A549 (cell line): ENCODE measurements around the gene SNRPD1. TPM values are rescaled to one million over a fixed set of nuclear protein-coding genes. Genes with fewer than 3 reads are reported as not detected.
"Not testable (repeated sequence)": the region's sequence is repeated elsewhere in the genome, so short reads cannot be mapped to it uniquely, and the experiment has no call there.

Source experiments
- ATAC-seq, 2 experiments: fragments of 200-7000 bp in 1 of 2; fragments of >200 bp in 1 of 2; cut with Nextera tagmentation in 1 of 2; cut with Tn5 transposase in 1 of 2; 3 replicates each; pipeline versions ENCODE4 v1.8.0 to v1.9.1; 2018 to 2020; ENCODE audit warnings: mild to moderate bottlenecking in 1 of 2, moderate library complexity in 1 of 2
- CTCF ChIA-PET: fragments of 300-600 bp; sonication (Branson Sonifier 250); formaldehyde crosslinking; extraction: SDS; loops from one replicate; lab custom pipeline; 2021; ENCODE audit warnings: antibody characterized with exemption, inconsistent platforms; lab: Yijun Ruan, JAX
- POLR2A ChIA-PET: fragments of 350-600 bp; formaldehyde crosslinking; extraction: SDS; loops from one replicate; lab custom pipeline; 2021; ENCODE audit warnings: antibody characterized with exemption, inconsistent platforms; lab: Yijun Ruan, JAX
- DNase-seq, 2 experiments: peaks; one replicate each; pipeline versions ENCODE4 v3.0.0 to v3.0.0-alpha.2; 2011 to 2016; ENCODE audit warnings: low read depth in 1 of 2, low spot score in 1 of 2
- FAIRE-seq: peaks from 2 replicates; lab custom pipeline; 2011; peaks lifted over from hg19 to GRCh38; lab: Jason Lieb, UNC
- H3K27ac ChIP-seq, 2 experiments: fragments of >200 bp; sonication (Bioruptor Twin); formaldehyde crosslinking; 3 replicates each; pipeline ENCODE4 v1.5.1; 2016 to 2017
- H3K4me1 ChIP-seq: fragments of >200 bp; sonication (Bioruptor Twin); formaldehyde crosslinking; 3 replicates; pipeline ENCODE4 v1.6.1; 2016
- H3K4me2 ChIP-seq: fragments of >200 bp; sonication (Bioruptor Twin); formaldehyde crosslinking; 3 replicates; pipeline ENCODE4 v1.6.1; 2016
- H3K4me3 ChIP-seq: fragments of >200 bp; sonication (Bioruptor Twin); formaldehyde crosslinking; 3 replicates; pipeline ENCODE4 v1.5.1; 2016
- H3K9me3 ChIP-seq: fragments of >200 bp; sonication (Bioruptor Twin); formaldehyde crosslinking; 3 replicates; pipeline ENCODE4 v1.6.1; 2016
- ATOH8 ChIP-seq: fragments of 250-450 bp; sonication (Bioruptor Pico); IDR thresholded peaks from 2 replicates; pipeline ENCODE4 v1.5.0; 2020; ENCODE audit warnings: low read depth, mild to moderate bottlenecking, moderate library complexity
- BCL3 ChIP-seq: fragments of >200 bp; sonication (Bioruptor Twin); formaldehyde crosslinking; IDR thresholded peaks from 3 replicates; pipeline ENCODE4 v1.6.1; 2016
- CEBPB ChIP-seq, 2 experiments: fragments of >200 bp in 1 of 2; sonication (Bioruptor Twin) in 1 of 2; formaldehyde crosslinking in 1 of 2; IDR thresholded peaks; 2 replicates each; pipeline ENCODE4 v1.6.1; 2012 to 2016
- CHD2 ChIP-seq: fragments of 150-350 bp; IDR thresholded peaks from 2 replicates; pipeline ENCODE4 v1.6.1; 2014; ENCODE audit warnings: low read length; ENCODE audit not compliant: partially characterized antibody
- EP300 ChIP-seq, 2 experiments: fragments of >200 bp; sonication (Bioruptor Twin); formaldehyde crosslinking; IDR thresholded peaks; 2 replicates in 1 of 2; 3 replicates in 1 of 2; pipeline ENCODE4 v1.6.1; 2016 to 2017
- ESRRA ChIP-seq: fragments of 150-350 bp; IDR thresholded peaks from 2 replicates; pipeline ENCODE4 v1.6.1; 2014; ENCODE audit warnings: mild to moderate bottlenecking, low read length, borderline replicate concordance
- FOSB ChIP-seq: fragments of 250-450 bp; sonication (Bioruptor Pico); IDR thresholded peaks from 2 replicates; pipeline ENCODE4 v1.5.0; 2020; ENCODE audit warnings: mild to moderate bottlenecking, moderate library complexity
- FOXS1 ChIP-seq: fragments of 250-450 bp; sonication (Bioruptor Pico); IDR thresholded peaks from 2 replicates; pipeline ENCODE4 v1.5.0; 2020; ENCODE audit warnings: mild to moderate bottlenecking, moderate library complexity
- KDM1A ChIP-seq: fragments of 200-600 bp; sonication (generic); IDR thresholded peaks from 2 replicates; pipeline ENCODE4 v1.6.1; 2016; ENCODE audit warnings: low read depth, mild to moderate bottlenecking
- MAZ ChIP-seq: fragments of 150-350 bp; IDR thresholded peaks from 2 replicates; pipeline ENCODE4 v1.6.1; 2014; ENCODE audit warnings: antibody characterized with exemption, low read depth, low read length, borderline replicate concordance
- MYC ChIP-seq: IDR thresholded peaks from 2 replicates; pipeline ENCODE4 v1.6.1; 2012; ENCODE audit warnings: mild to moderate bottlenecking, inconsistent platforms, low read length, improper control_type of control experiment, borderline replicate concordance
- POLR2AphosphoS2 ChIP-seq: conservative IDR thresholded peaks from 2 replicates; pipeline ENCODE4 v1.6.1; 2012; ENCODE audit warnings: low read length, improper control_type of control experiment, inconsistent platforms
- RAD21 ChIP-seq, 2 experiments: fragments of >200 bp in 1 of 2; sonication (Bioruptor Twin) in 1 of 2; formaldehyde crosslinking in 1 of 2; IDR thresholded peaks in 1 of 2; conservative IDR thresholded peaks in 1 of 2; 2 replicates in 1 of 2; 3 replicates in 1 of 2; pipeline ENCODE4 v1.6.1; 2012 to 2018; ENCODE audit warnings: inconsistent platforms in 1 of 2
- RFX5 ChIP-seq: fragments of 450-650 bp; IDR thresholded peaks from 2 replicates; pipeline ENCODE4 v1.7.1; 2014; ENCODE audit warnings: antibody characterized with exemption, mild to moderate bottlenecking, moderate library complexity
- SMC3 ChIP-seq: fragments of >200 bp; sonication (Bioruptor Twin); formaldehyde crosslinking; IDR thresholded peaks from 3 replicates; pipeline ENCODE4 v1.6.1; 2018; ENCODE audit warnings: inconsistent platforms
- SREBF2 ChIP-seq: fragments of 450-650 bp; IDR thresholded peaks from 2 replicates; pipeline ENCODE4 v1.6.1; 2014; ENCODE audit warnings: mild to moderate bottlenecking, moderate library complexity
- WGBS: methylation state at CpG from one replicate; pipeline ENCODE4 v1.1.6; 2017; ENCODE audit errors: missing lambda C conversion rate; 5-methylcytosine and 5-hydroxymethylcytosine counted together
- polyA plus RNA-seq, 4 experiments: library from polyadenylated mRNA; depleted of rRNA in 3 of 4; stranded (reverse); fragments of >200 nt; fragmentation: RNase III in 1 of 4; extraction: RNeasy Plus Mini Kit Qiagen cat#74134 plus additional on column Dnase treatment in 1 of 4; gene quantifications; 2 replicates in 3 of 4; 3 replicates in 1 of 4; pipeline ENCODE4 v1.2.3, GENCODE V29; 2011 to 2017
- TF ChIP-seq, protein P1 (sequence below): fragments of >200 bp; sonication (Bioruptor Twin); formaldehyde crosslinking; IDR thresholded peaks from 2 replicates; pipeline ENCODE4 v1.6.1; 2016
- TF ChIP-seq, protein P2 (sequence below): IDR thresholded peaks from 2 replicates; pipeline ENCODE4 v1.6.1; 2012; ENCODE audit warnings: low read depth, borderline replicate concordance

Gene SNRPD1
- polyA plus RNA-seq, 2 of the 4 experiments (the other 2 are of a cell fraction), result 139 to 356 TPM

DNA sequence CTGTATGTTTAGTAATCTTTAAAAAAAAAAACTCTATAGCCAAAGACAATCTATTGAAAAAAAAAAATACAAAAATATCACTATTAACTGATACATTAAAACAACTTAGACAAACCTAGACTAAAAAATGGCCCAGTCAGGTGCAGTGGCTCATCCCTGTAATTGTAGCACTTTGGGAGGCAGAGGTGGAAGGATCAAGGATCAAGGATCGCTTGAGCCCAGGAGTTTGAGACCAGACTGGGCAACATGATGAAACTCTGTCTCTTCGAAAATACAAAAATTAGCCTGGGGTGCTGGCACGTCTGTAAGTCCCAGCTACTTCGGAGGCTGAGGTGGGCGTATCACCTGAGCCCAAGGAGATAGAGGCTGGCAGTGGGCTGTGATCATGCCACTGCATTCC is 27.7 kb upstream of the SNRPD1 start:
- 90% methylated on average over 5 of the region's 5 CpGs for WGBS
- Histone ChIP-seq H3K4me1 (no peaks in the 10 kb centered on the region), H3K4me2 (no peak overlapping the region), H3K4me3 (no peak overlapping the region), H3K9me3 (no peaks in the 10 kb centered on the region), H3K27ac (no peak overlapping the region)
- ChIA-PET CTCF (no interaction called here), POLR2A (no interaction called here)
- TF ChIP-seq RFX5 (no peak), ATOH8 (CRISPR knock-in tag) (no peak), FOXS1 (CRISPR knock-in tag) (no peak)
- TF ChIP-seq, protein P1, sequence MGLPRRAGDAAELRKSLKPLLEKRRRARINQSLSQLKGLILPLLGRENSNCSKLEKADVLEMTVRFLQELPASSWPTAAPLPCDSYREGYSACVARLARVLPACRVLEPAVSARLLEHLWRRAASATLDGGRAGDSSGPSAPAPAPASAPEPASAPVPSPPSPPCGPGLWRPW, result no peak
- ATAC-seq (no peak), FAIRE-seq (no peak), DNase-seq (no peak)

- CTCF ChIA-PET, H3K4me1 ChIP-seq, POLR2A ChIA-PET, H3K9me3 ChIP-seq, H3K27ac ChIP-seq, DNase-seq, H3K4me2 ChIP-seq, ATAC-seq, FAIRE-seq, H3K4me3 ChIP-seq: not testable (repeated sequence)
- no CpG with 5 or more reads among the region's 33 CpGs for WGBS
These were observed 19.8 kb upstream of the SNRPD1 start for GRCh38 chr18:21592361-21592760.

DNA sequence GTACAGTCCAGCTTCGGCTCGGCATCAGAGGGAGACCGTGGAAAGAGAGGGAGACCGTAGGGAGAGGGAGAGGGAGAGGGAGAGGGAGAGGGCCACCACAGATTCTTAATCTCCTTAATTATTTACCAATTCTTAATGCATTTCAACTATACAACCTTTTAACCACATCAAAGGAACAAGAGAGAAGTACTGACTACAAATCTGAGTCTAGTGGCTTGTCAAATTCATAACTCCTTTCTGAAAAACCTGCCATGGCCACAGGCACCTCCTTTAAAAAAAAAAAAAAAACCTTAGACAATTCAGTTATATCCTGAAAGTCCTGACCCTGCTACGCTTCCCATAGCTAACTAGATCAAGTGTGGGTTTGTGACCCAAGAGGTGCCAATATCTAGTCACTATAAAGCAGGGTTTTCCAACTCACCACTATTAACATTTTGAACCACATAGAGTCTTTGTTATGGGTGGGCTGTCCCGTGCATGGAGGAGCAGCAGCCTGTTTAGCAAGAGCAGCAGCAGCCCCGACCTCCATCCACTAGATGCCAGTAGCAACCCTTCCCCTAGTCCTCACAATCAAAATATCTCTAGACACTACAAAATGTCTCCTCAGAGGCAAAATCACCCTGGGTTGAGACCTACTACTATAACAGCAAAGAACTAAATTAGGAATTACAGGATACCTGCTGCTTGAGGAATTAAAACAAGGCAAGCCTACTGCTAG is 18.4 kb upstream of the SNRPD1 start:
- no peak overlapping the region for H3K4me2 ChIP-seq
- H3K9me3 ChIP-seq, result no peaks in the 10 kb centered on the region
- peaks cover 8% of the 10 kb centered on the region; the same call in 1 of the 3 replicates for H3K4me1 ChIP-seq
- WGBS, result 76% methylated on average over 3 of the region's 7 CpGs
- POLR2A ChIA-PET, result no interaction called here
- TF ChIP-seq KDM1A, result no peak
- TF ChIP-seq BCL3, result no peak
- no peak for TF ChIP-seq SMC3
- TF ChIP-seq, protein P2, sequence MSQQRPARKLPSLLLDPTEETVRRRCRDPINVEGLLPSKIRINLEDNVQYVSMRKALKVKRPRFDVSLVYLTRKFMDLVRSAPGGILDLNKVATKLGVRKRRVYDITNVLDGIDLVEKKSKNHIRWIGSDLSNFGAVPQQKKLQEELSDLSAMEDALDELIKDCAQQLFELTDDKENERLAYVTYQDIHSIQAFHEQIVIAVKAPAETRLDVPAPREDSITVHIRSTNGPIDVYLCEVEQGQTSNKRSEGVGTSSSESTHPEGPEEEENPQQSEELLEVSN, result no peak
- no peak for TF ChIP-seq ESRRA
- no peak for TF ChIP-seq RAD21 (conservative IDR thresholded peaks at IDR 0.05 in 1 of 2, IDR thresholded peaks at IDR 0.05 in 1 of 2)
- TF ChIP-seq FOSB (CRISPR knock-in tag), result no peak
- TF ChIP-seq SREBF2, result no peak
- no peak for TF ChIP-seq CHD2
- TF ChIP-seq POLR2AphosphoS2, result no peak
- no peak for TF ChIP-seq MYC
- no peak for TF ChIP-seq MAZ
- TF ChIP-seq EP300 (IDR thresholded peaks at IDR 0.05), result no peak
- TF ChIP-seq CEBPB (IDR thresholded peaks at IDR 0.05), result no peak
- no peak for FAIRE-seq
- H3K27ac ChIP-seq, result no peak overlapping the region
- H3K4me3 ChIP-seq, result no peak overlapping the region
- peak in 1 of 2 experiments; percentile 69; a peak in 3 of 6 replicates for ATAC-seq
- CTCF ChIA-PET, result interaction anchor here (0.6 kb wide), 1 partner anchor 830 kb away, joined by 3 read pairs; no protein-coding TSS in a partner anchor
- DNase-seq, result peak in 1 of 2 experiments; percentile 20
